GM21360 (cell line): ENCODE results near the gene FAM98B.

Experiments
- ATAC-seq: cut with Tn5 transposase; IDR thresholded peaks from one replicate; pipeline ENCODE4 v1.9.1; 2021; ENCODE audit warnings: mild to moderate bottlenecking, moderate library complexity; ENCODE audit not compliant: unreplicated experiment

Gene FAM98B

GRCh38 chr15:38504680-38505467, 50.9 kb downstream of the FAM98B start:
- ATAC-seq = no peak

GRCh38 chr15:38506997-38507396, 53.1 kb downstream of the FAM98B start:
- no peak for ATAC-seq

GRCh38 chr15:38507570-38507969, 53.6 kb downstream of the FAM98B start:
- ATAC-seq = no peak

- ATAC-seq = peak; percentile 51
Observed at GRCh38 chr15:38508647-38509046, 54.7 kb downstream of the FAM98B start.

GRCh38 chr15:38509152-38509551, 55.2 kb downstream of the FAM98B start:
- ATAC-seq = no peak

GRCh38 chr15:38512901-38513300, 59.0 kb downstream of the FAM98B start:
- ATAC-seq = no peak

- peak; percentile 53 for ATAC-seq
Observed at GRCh38 chr15:38514601-38515000, 60.7 kb downstream of the FAM98B start.

GRCh38 chr15:38516626-38517025, 62.7 kb downstream of the FAM98B start:
- no peak for ATAC-seq

GRCh38 chr15:38517312-38517975, 63.5 kb downstream of the FAM98B start:
- ATAC-seq = no peak

- no peak for ATAC-seq
Observed at GRCh38 chr15:38518084-38518483, 64.2 kb downstream of the FAM98B start.

GRCh38 chr15:38520035-38520434, 66.1 kb downstream of the FAM98B start:
- no peak for ATAC-seq

- ATAC-seq = no peak
Observed at GRCh38 chr15:38521316-38521715, 67.4 kb downstream of the FAM98B start.

GRCh38 chr15:38522922-38523321, 69.0 kb downstream of the FAM98B start:
- ATAC-seq = peak; percentile 54

GRCh38 chr15:38524156-38524555, 70.2 kb downstream of the FAM98B start:
- ATAC-seq = no peak

GRCh38 chr15:38525489-38525888, 71.6 kb downstream of the FAM98B start:
- ATAC-seq = no peak

GRCh38 chr15:38526158-38526557, 72.2 kb downstream of the FAM98B start:
- ATAC-seq = no peak

- no peak for ATAC-seq
Observed at GRCh38 chr15:38528294-38528693, 74.4 kb downstream of the FAM98B start.

GRCh38 chr15:38530113-38530512, 76.2 kb downstream of the FAM98B start:
- ATAC-seq = peak; percentile 57

GRCh38 chr15:38531509-38531908, 77.6 kb downstream of the FAM98B start:
- ATAC-seq = no peak

- ATAC-seq = no peak
Observed at GRCh38 chr15:38532728-38533127, 78.8 kb downstream of the FAM98B start.

- ATAC-seq = no peak
Observed at GRCh38 chr15:38533416-38533915, 79.5 kb downstream of the FAM98B start.

- ATAC-seq = no peak
Observed at GRCh38 chr15:38533926-38534325, 80.0 kb downstream of the FAM98B start.
